ENCODE data around the gene GET4. TPM values are rescaled to one million over a fixed set of nuclear protein-coding genes. Genes with fewer than 3 reads are reported as not detected.

Gene GET4
- total and polyA plus RNA-seq, 2 experiments from 2014 or later: 26.3 to 26.8 TPM

DNA sequence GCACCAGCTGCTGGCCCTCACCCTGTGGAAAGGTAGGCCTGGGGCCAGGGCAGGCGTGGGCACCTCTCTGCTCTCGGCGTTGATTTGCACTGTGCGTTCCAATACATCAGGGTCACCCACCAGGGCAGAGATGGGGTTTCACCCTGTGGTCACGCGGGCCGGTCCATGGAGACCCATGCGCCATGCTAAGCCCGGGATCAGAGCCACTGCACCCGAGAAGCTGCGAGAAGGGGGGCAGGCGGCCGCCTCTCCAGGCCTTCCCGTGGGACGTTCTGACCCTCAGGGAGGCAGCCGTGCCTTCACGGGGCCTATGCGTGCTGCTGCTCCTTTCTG lies 11.1 kb downstream of the GET4 start:
- Histone ChIP-seq H3F3A (ENCODE audit: insufficient read depth) (no peaks in the 10 kb centered on the region), H3K9ac (no peak overlapping the region), H3K27me3 (replicated peaks; ENCODE audit: insufficient read depth) (no peaks in the 10 kb centered on the region), H3K27ac (no peak overlapping the region), H3K79me2 (ENCODE audit: insufficient read depth) (peaks cover 42% of the 10 kb centered on the region), H3K4me1 (ENCODE audit: insufficient read depth) (no peaks in the 10 kb centered on the region), H3K36me3 (ENCODE audit: low read depth) (no peaks in the 10 kb centered on the region), H2AFZ (no peak overlapping the region), H4K20me1 (ENCODE audit: insufficient read depth) (no peaks in the 10 kb centered on the region), H3K4me2 (ENCODE audit: unreplicated experiment) (no peak overlapping the region), H3K4me3 (no peak overlapping the region), H3K9me2 (ENCODE audit: insufficient read depth) (no peaks in the 10 kb centered on the region), H3K9me3 (ENCODE audit: low read depth) (no peaks in the 10 kb centered on the region)
- no peak for TF ChIP-seq EZH2phosphoT487 (IDR thresholded peaks at IDR 0.05; ENCODE audit: insufficient read depth, low read depth)
- in situ Hi-C loops (cut with MboI): no loop called here
- DNase-seq: no peak
- 95 to 98% methylated on average over 18 of the region's 18 CpGs for WGBS, 2 experiments (ENCODE audit: low coverage in 1 of 2, low lambda C conversion rate in 2 of 2, missing lambda C conversion rate in 2 of 2)

DNA sequence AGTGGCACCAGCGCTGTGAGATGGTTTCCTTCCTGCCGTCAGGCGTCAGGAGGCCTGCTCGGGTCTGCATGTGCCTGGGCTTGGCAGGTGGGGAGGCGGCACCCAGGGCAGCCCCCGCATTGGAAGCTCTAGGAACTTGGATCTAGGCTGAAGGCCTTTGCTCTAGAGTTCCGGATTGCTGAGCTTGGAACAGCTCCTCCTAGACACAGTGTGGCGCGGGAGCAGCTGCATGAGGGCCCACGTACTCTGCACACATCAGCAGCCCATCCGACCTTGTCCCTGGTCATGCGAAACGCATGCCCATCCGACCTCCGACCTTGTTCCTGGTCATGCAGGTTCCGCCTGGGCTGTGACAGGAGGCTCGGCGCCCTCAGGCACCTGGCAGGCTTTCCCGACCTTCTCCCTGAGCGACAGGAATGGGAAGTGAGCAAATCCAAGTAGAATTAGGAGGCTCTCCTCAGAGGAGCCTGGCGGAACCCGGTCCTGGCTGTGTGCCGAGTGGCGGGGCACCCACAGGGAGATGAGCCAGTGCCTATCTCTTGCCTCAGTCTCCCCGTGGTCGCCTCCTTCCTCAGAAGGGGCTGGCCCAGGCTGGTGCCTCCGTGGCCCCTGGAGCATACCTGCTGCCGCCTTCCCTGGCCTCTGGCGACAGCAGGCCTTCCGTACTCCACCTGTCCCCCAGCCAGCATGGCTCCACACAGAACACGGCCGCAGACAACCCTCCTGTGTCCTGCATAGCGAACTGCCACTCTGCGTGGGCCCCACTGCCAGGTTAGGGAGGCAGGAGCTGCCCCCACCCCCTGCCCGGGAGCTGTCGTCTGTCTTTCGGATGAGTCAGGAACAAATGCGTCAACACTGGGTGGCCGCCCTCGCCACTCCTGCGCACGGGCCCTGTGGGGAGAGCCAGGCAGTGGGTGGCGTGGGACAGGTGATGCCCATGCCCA lies 12.0 kb downstream of the GET4 start:
- in situ Hi-C loops (cut with MboI): no loop called here
- no peaks in the 10 kb centered on the region for H3F3A ChIP-seq (ENCODE audit: insufficient read depth)

DNA sequence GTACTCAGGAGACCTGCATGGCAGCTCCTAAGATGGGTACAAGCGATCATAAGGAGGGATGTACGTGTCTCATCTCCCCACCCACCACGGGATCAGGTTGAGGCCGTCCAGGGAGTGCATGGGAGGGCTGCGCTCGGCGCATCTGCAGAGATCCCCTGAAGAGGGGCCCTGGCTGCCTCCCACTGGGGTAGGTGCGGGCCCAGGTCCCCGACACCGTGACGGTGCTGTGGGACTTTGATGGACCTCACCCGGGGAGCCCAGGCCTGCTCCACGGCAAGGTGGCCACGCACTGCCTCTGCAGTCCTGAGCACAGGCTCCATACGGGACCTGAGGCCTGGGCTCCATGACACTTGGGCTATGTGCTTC lies 12.7 kb downstream of the GET4 start:
- no peak overlapping the region for H3K27ac ChIP-seq
- TF ChIP-seq EZH2phosphoT487 (IDR thresholded peaks at IDR 0.05; ENCODE audit: insufficient read depth, low read depth): no peak
- TF ChIP-seq EZH2 (IDR thresholded peaks at IDR 0.05; ENCODE audit: insufficient read depth, poor library complexity, severe bottlenecking): no peak
- no peak for DNase-seq
- H3K9me3 ChIP-seq (ENCODE audit: low read depth): no peaks in the 10 kb centered on the region
- no peaks in the 10 kb centered on the region for H3K27me3 ChIP-seq (replicated peaks; ENCODE audit: insufficient read depth)
- no peaks in the 10 kb centered on the region for H3K4me1 ChIP-seq (ENCODE audit: insufficient read depth)
- H2AFZ ChIP-seq: no peak overlapping the region
- in situ Hi-C loops (cut with MboI): no loop called here
- H3K4me2 ChIP-seq (ENCODE audit: unreplicated experiment): no peak overlapping the region
- no peaks in the 10 kb centered on the region for H3F3A ChIP-seq (ENCODE audit: insufficient read depth)
- H3K9me2 ChIP-seq (ENCODE audit: insufficient read depth): no peaks in the 10 kb centered on the region
- no peaks in the 10 kb centered on the region for H4K20me1 ChIP-seq (ENCODE audit: insufficient read depth)
- no peak overlapping the region for H3K9ac ChIP-seq
- no peak overlapping the region for H3K4me3 ChIP-seq
- H3K79me2 ChIP-seq (ENCODE audit: insufficient read depth): peaks cover 27% of the 10 kb centered on the region
- no peaks in the 10 kb centered on the region for H3K36me3 ChIP-seq (ENCODE audit: low read depth)
- WGBS, 2 experiments (ENCODE audit: low coverage in 1 of 2, low lambda C conversion rate in 2 of 2, missing lambda C conversion rate in 2 of 2): 90 to 96% methylated on average over 15 of the region's 15 CpGs

More for the DNA sequence above, 12.0 kb downstream of the GET4 start:
- Histone ChIP-seq H2AFZ (no peak overlapping the region), H3K4me3 (no peak overlapping the region), H3K4me2 (ENCODE audit: unreplicated experiment) (no peak overlapping the region), H4K20me1 (ENCODE audit: insufficient read depth) (no peaks in the 10 kb centered on the region), H3K9me2 (ENCODE audit: insufficient read depth) (no peaks in the 10 kb centered on the region), H3K9me3 (ENCODE audit: low read depth) (no peaks in the 10 kb centered on the region), H3K27ac (no peak overlapping the region), H3K79me2 (ENCODE audit: insufficient read depth) (peaks cover 33% of the 10 kb centered on the region), H3K9ac (no peak overlapping the region), H3K36me3 (ENCODE audit: low read depth) (no peaks in the 10 kb centered on the region), H3K4me1 (ENCODE audit: insufficient read depth) (no peaks in the 10 kb centered on the region), H3K27me3 (replicated peaks; ENCODE audit: insufficient read depth) (no peaks in the 10 kb centered on the region)
- TF ChIP-seq EZH2phosphoT487 (IDR thresholded peaks at IDR 0.05; ENCODE audit: insufficient read depth, low read depth): no peak
- TF ChIP-seq EZH2 (IDR thresholded peaks at IDR 0.05; ENCODE audit: insufficient read depth, poor library complexity, severe bottlenecking): no peak
- 92 to 93% methylated on average over 40 to 43 of the region's 43 CpGs for WGBS, 2 experiments (ENCODE audit: low coverage in 1 of 2, low lambda C conversion rate in 2 of 2, missing lambda C conversion rate in 2 of 2)
- DNase-seq: no peak

DNA sequence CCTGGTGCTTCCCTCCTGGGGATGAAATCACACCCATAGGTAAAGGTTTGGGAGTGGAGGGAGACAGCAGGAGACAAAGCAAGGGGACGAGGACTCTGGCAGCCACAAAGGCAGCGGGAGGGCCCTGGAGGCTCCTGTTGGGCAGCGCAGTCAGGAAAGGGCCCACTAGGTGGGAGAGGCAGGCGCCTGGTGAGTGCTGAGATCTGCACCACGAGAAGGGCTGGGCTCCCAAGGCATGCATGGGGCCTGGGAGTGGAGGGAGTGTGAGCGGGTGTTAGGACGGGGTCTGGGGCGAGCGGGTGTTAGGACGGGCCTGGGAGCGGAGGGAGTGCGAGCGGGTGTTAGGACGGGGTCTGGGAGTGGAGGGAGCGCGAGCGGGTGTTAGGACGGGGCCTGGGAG lies 13.0 kb downstream of the GET4 start:
- H4K20me1 ChIP-seq (ENCODE audit: insufficient read depth): no peaks in the 10 kb centered on the region
- no peaks in the 10 kb centered on the region for H3K36me3 ChIP-seq (ENCODE audit: low read depth)
- no peaks in the 10 kb centered on the region for H3K9me3 ChIP-seq (ENCODE audit: low read depth)
- H3K27ac ChIP-seq: no peak overlapping the region
- no peak overlapping the region for H3K4me3 ChIP-seq
- no peaks in the 10 kb centered on the region for H3K9me2 ChIP-seq (ENCODE audit: insufficient read depth)
- H3K4me1 ChIP-seq (ENCODE audit: insufficient read depth): no peaks in the 10 kb centered on the region
- no peak for DNase-seq
- in situ Hi-C loops (cut with MboI): no loop called here
- TF ChIP-seq EZH2phosphoT487 (IDR thresholded peaks at IDR 0.05; ENCODE audit: insufficient read depth, low read depth) (no peak), EZH2 (IDR thresholded peaks at IDR 0.05; ENCODE audit: insufficient read depth, poor library complexity, severe bottlenecking) (no peak)
- H2AFZ ChIP-seq: no peak overlapping the region
- no peak overlapping the region for H3K9ac ChIP-seq
- no peaks in the 10 kb centered on the region for H3K27me3 ChIP-seq (replicated peaks; ENCODE audit: insufficient read depth)
- no peak overlapping the region for H3K4me2 ChIP-seq (ENCODE audit: unreplicated experiment)
- H3F3A ChIP-seq (ENCODE audit: insufficient read depth): no peaks in the 10 kb centered on the region
- H3K79me2 ChIP-seq (ENCODE audit: insufficient read depth): peaks cover 23% of the 10 kb centered on the region
- WGBS, 2 experiments (ENCODE audit: low coverage in 1 of 2, low lambda C conversion rate in 2 of 2, missing lambda C conversion rate in 2 of 2): 87 to 95% methylated on average over 7 to 18 of the region's 18 CpGs
